ENCODE results near the gene ARPC4. TPM values are rescaled to one million over a fixed set of nuclear protein-coding genes. Genes with fewer than 3 reads are reported as not detected.

ARPC4 gene
- total and polyA plus RNA-seq, 2 of the 13 experiments (the other 11 are each of a cell fraction or from before 2014, with no cell fraction given) = 30.1 to 83.6 TPM

- Histone ChIP-seq H3K4me3 (replicated peaks in 1 of 3; ENCODE audit: insufficient read depth in 1 of 3, low read depth in 2 of 3, low read length in 3 of 3) (no peak overlapping the region), H3K4me1 (ENCODE audit: insufficient read depth, low read length) (peaks cover 15% of the 10 kb centered on the region), H3K9me3 (ENCODE audit: low read length) (no peaks in the 10 kb centered on the region), H4K20me1 (ENCODE audit: insufficient read depth, low read length) (no peaks in the 10 kb centered on the region), H3K36me3 (replicated peaks in 1 of 2; ENCODE audit: control insufficient read depth in 1 of 2, insufficient read depth in 2 of 2, low read length in 2 of 2) (peaks cover 10 to 18% of the 10 kb centered on the region in 2 experiments), H3K9ac (ENCODE audit: insufficient read depth, low read depth, low read length) (no peak overlapping the region), H3K27me3 (ENCODE audit: control insufficient read depth in 1 of 2, insufficient read depth in 2 of 2, low read length in 2 of 2) (no peaks in the 10 kb centered on the region), H3K27ac (ENCODE audit: extremely low read length, insufficient read depth, low read length) (no peak overlapping the region), H3K79me2 (ENCODE audit: insufficient read depth, low read length) (no peaks in the 10 kb centered on the region), H2AFZ (ENCODE audit: low read length) (no peak overlapping the region), H3K4me2 (ENCODE audit: low read depth, low read length) (no peak overlapping the region)
- POLR2A ChIA-PET = interaction anchor here (1.3 kb wide), 1 partner anchor 28 kb away, joined by 4 read pairs; the partner anchor contains the start of gene OGG1
- ATAC-seq (no peak), DNase-seq (ENCODE audit: low spot score) (no peak), FAIRE-seq (no peak)
- in situ Hi-C loops (cut with HindIII; ENCODE audit: extremely low pct_ligation_motif_present, low pct_unique_long_range_greater_than_20kb) (no loop called here), intact Hi-C loops (cut with micrococcal nuclease; ENCODE audit: unreplicated experiment) (no loop called here)
- no TSS peak for BruUV-seq (replicated peaks)
- WGBS (ENCODE audit: low lambda C conversion rate) = 59% methylated on average over 1 of the region's 1 CpG
- no peak for TF ChIP-seq ATM (IDR thresholded peaks at IDR 0.05; ENCODE audit: borderline replicate concordance)
- TF ChIP-seq ERF (CRISPR knock-in tag; IDR thresholded peaks at IDR 0.05) = no peak
- TF ChIP-seq SRF (IDR thresholded peaks at IDR 0.05; ENCODE audit: low read depth, low read length) = no peak
- TF ChIP-seq HBP1 (CRISPR knock-in tag; IDR thresholded peaks at IDR 0.05; ENCODE audit: low read depth) = no peak
- TF ChIP-seq SIX4 (CRISPR knock-in tag; IDR thresholded peaks at IDR 0.05) = no peak
- TF ChIP-seq, protein P1, sequence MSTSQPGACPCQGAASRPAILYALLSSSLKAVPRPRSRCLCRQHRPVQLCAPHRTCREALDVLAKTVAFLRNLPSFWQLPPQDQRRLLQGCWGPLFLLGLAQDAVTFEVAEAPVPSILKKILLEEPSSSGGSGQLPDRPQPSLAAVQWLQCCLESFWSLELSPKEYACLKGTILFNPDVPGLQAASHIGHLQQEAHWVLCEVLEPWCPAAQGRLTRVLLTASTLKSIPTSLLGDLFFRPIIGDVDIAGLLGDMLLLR (CRISPR knock-in tag; IDR thresholded peaks at IDR 0.05) = no peak
- TF ChIP-seq ZNF773 (CRISPR knock-in tag; IDR thresholded peaks at IDR 0.05; ENCODE audit: borderline replicate concordance) = no peak
- no peak for TF ChIP-seq SMARCE1 (IDR thresholded peaks at IDR 0.05; ENCODE audit: borderline replicate concordance)
- TF ChIP-seq CREB1 (IDR thresholded peaks at IDR 0.05) = no peak
- TF ChIP-seq CREB1 (CRISPR knock-in tag; IDR thresholded peaks at IDR 0.05) = no peak
- TF ChIP-seq MEIS1 (CRISPR knock-in tag; IDR thresholded peaks at IDR 0.05; ENCODE audit: borderline replicate concordance) = no peak
- TF ChIP-seq MEIS2 (CRISPR knock-in tag; IDR thresholded peaks at IDR 0.05) = no peak
- TF ChIP-seq POLR2G (IDR thresholded peaks at IDR 0.05; ENCODE audit: low read depth, low read length) = no peak
- TF ChIP-seq ZFP36L2 (CRISPR knock-in tag; IDR thresholded peaks at IDR 0.05) = no peak
- TF ChIP-seq FOXC1 (CRISPR knock-in tag; IDR thresholded peaks at IDR 0.05; ENCODE audit: borderline replicate concordance) = no peak
- TF ChIP-seq RFX3 (CRISPR knock-in tag; IDR thresholded peaks at IDR 0.05) = no peak
- no peak for TF ChIP-seq NR3C1 (CRISPR knock-in tag; IDR thresholded peaks at IDR 0.05)
- CTCF ChIA-PET (ENCODE audit: low intra/inter-chr PET ratio, low total read pairs) = no interaction called here
Observed at GRCh38 chr3:9777694-9778021, 15.2 kb upstream of the ARPC4 start.

Data from HepG2 (cell line).